GM12878 (cell line): Measurements from ENCODE around the gene ATP5F1D. TPM values are rescaled to one million over a fixed set of nuclear protein-coding genes. Genes with fewer than 3 reads are reported as not detected.

Source experiments
- ATAC-seq: fragments of 200-7000 bp; cut with Tn5 transposase; 3 replicates; pipeline ENCODE4 v1.9.1; 2020; ENCODE audit warnings: mild to moderate bottlenecking, moderate library complexity
- BruUV-seq: library from RNA; stranded (reverse); fragments of 400-500 nt; replicated peaks from 2 replicates; lab custom pipeline; 2021; lab: Mats Ljungman, UMichigan
- CTCF ChIA-PET: fragments of 300-600 bp; sonication (Branson Sonifier 250); formaldehyde crosslinking; extraction: SDS; loops from one replicate; lab custom pipeline; 2021; ENCODE audit warnings: inconsistent platforms; lab: Yijun Ruan, JAX
- POLR2A ChIA-PET: fragments of 350-600 bp; formaldehyde crosslinking; extraction: SDS; loops from one replicate; lab custom pipeline; 2021; ENCODE audit warnings: inconsistent platforms; lab: Charles Lee
- RAD21 ChIA-PET: fragments of 300-600 bp; sonication (Branson Sonifier 250); formaldehyde crosslinking; loops from one replicate; lab custom pipeline; 2023; ENCODE audit warnings: antibody characterized with exemption; ENCODE audit not compliant: unreplicated experiment; lab: Charles Lee
- SMC1A ChIA-PET: fragments of 300-600 bp; sonication (Branson Sonifier 250); formaldehyde crosslinking; loops from one replicate; lab custom pipeline; 2023; ENCODE audit not compliant: unreplicated experiment, uncharacterized antibody; lab: Charles Lee
- DNase-seq: peaks from one replicate; pipeline ENCODE4 v3.0.0-alpha.2; 2011; ENCODE audit warnings: low read depth, low spot score
- FAIRE-seq: peaks from 3 replicates; lab custom pipeline; 2011; peaks lifted over from hg19 to GRCh38; lab: Jason Lieb, UNC
- H2AFZ ChIP-seq: 2 replicates; pipeline ENCODE4 v1.6.0; 2011; ENCODE audit warnings: low read depth, low read length, control low read depth; ENCODE audit not compliant: control insufficient read depth
- H3K27ac ChIP-seq: 2 replicates; pipeline ENCODE4 v1.5.1; 2011; ENCODE audit warnings: control low read depth; ENCODE audit not compliant: control insufficient read depth, insufficient read depth
- H3K27me3 ChIP-seq, 2 experiments: replicated peaks in 1 of 2; 2 replicates each; pipeline versions ENCODE4 v1.6.0 to v1.6.1; 2011; ENCODE audit warnings: low read length in 1 of 2; ENCODE audit not compliant: control insufficient read depth in 2 of 2, insufficient read depth in 2 of 2
- H3K36me3 ChIP-seq, 2 experiments: 2 replicates each; pipeline ENCODE4 v1.5.1; 2011; ENCODE audit warnings: low read length in 1 of 2; ENCODE audit not compliant: control insufficient read depth in 2 of 2, insufficient read depth in 2 of 2
- H3K4me1 ChIP-seq: 2 replicates; pipeline ENCODE4 v1.6.1; 2011; ENCODE audit warnings: mild to moderate bottlenecking, low read length, moderate library complexity, mixed read lengths; ENCODE audit not compliant: control insufficient read depth, insufficient read depth
- H3K4me2 ChIP-seq: 2 replicates; pipeline ENCODE4 v1.6.0; 2011; ENCODE audit warnings: control low read depth; ENCODE audit not compliant: control insufficient read depth, insufficient read depth
- H3K4me3 ChIP-seq: fragments of 200-600 bp; sonication (generic); 2 replicates; pipeline ENCODE4 v1.5.1; 2016
- H3K79me2 ChIP-seq: 2 replicates; pipeline ENCODE4 v1.6.0; 2011; ENCODE audit warnings: low read length; ENCODE audit not compliant: control insufficient read depth, insufficient read depth
- H3K9ac ChIP-seq: 2 replicates; pipeline ENCODE4 v1.8.0; 2011; ENCODE audit warnings: low read length, control low read depth, mixed read lengths; ENCODE audit not compliant: control insufficient read depth, insufficient read depth
- H3K9me3 ChIP-seq: replicated peaks from 3 replicates; pipeline ENCODE4 v1.5.1; 2011; ENCODE audit warnings: mild to moderate bottlenecking, low read length; ENCODE audit not compliant: control insufficient read depth, insufficient read depth
- H4K20me1 ChIP-seq: 2 replicates; pipeline ENCODE4 v1.6.0; 2011; ENCODE audit not compliant: control insufficient read depth, insufficient read depth
- ASH2L ChIP-seq: fragments of 300-600, 200-600 bp; sonication (generic); IDR thresholded peaks from 2 replicates; pipeline ENCODE4 v1.6.1; 2017; ENCODE audit warnings: low read depth, mild to moderate bottlenecking, borderline replicate concordance
- ATF2 ChIP-seq: IDR thresholded peaks from 2 replicates; pipeline ENCODE4 v1.6.1; 2012; ENCODE audit warnings: low read length, inconsistent platforms
- CBFB ChIP-seq: IDR thresholded peaks from 2 replicates; pipeline ENCODE4 v1.6.1; 2016; ENCODE audit warnings: antibody characterized with exemption, low read depth
- FOS ChIP-seq: IDR thresholded peaks from 3 replicates; pipeline ENCODE4 v1.6.1; 2011; ENCODE audit warnings: borderline replicate concordance; ENCODE audit not compliant: insufficient read length; ENCODE audit errors: extremely low read depth
- FOXM1 ChIP-seq: IDR thresholded peaks from 2 replicates; pipeline ENCODE4 v1.6.1; 2012; ENCODE audit warnings: low read depth, mild to moderate bottlenecking, inconsistent platforms, low read length, moderate library complexity
- IKZF1 ChIP-seq: fragments of 450-650 bp; conservative IDR thresholded peaks from 2 replicates; pipeline ENCODE4 v1.6.1; 2017; ENCODE audit warnings: antibody characterized with exemption, mild to moderate bottlenecking
- IRF3 ChIP-seq: fragments of 450-650 bp; IDR thresholded peaks from 2 replicates; pipeline ENCODE4 v1.6.1; 2014; ENCODE audit warnings: mild to moderate bottlenecking
- MTA2 ChIP-seq: fragments of 450-650 bp; IDR thresholded peaks from 2 replicates; pipeline ENCODE4 v1.6.1; 2016; ENCODE audit warnings: low read depth, mild to moderate bottlenecking, moderate library complexity
- NKRF ChIP-seq: fragments of 450-650 bp; conservative IDR thresholded peaks from 2 replicates; pipeline ENCODE4 v1.6.1; 2017; ENCODE audit warnings: mild to moderate bottlenecking, moderate library complexity
- PKNOX1 ChIP-seq: fragments of 450-650 bp; IDR thresholded peaks from 2 replicates; pipeline ENCODE4 v1.6.1; 2016; ENCODE audit warnings: mild to moderate bottlenecking
- RB1 ChIP-seq: fragments of 450-650 bp; formaldehyde crosslinking; IDR thresholded peaks from 2 replicates; pipeline ENCODE4 v1.6.1; 2017; ENCODE audit warnings: mild to moderate bottlenecking, borderline replicate concordance
- RBBP5 ChIP-seq: fragments of 200-600 bp; sonication (generic); conservative IDR thresholded peaks from 2 replicates; pipeline ENCODE4 v1.6.1; 2016
- RUNX3 ChIP-seq: IDR thresholded peaks from 2 replicates; pipeline ENCODE4 v1.6.1; 2012; ENCODE audit warnings: low read length, inconsistent platforms
- SIX5 ChIP-seq: IDR thresholded peaks from 2 replicates; pipeline ENCODE4 v1.6.1; 2011; ENCODE audit warnings: mild to moderate bottlenecking, low read depth, low read length, moderate library complexity; ENCODE audit not compliant: severe bottlenecking
- SMARCA5 ChIP-seq: fragments of 450-650 bp; IDR thresholded peaks from 2 replicates; pipeline ENCODE4 v1.6.1; 2017; ENCODE audit warnings: mild to moderate bottlenecking
- SPI1 ChIP-seq: IDR thresholded peaks from 2 replicates; pipeline ENCODE4 v1.6.1; 2011; ENCODE audit warnings: low read depth, mild to moderate bottlenecking, low read length, moderate library complexity, borderline replicate concordance; ENCODE audit not compliant: insufficient read depth
- TCF7 ChIP-seq: IDR thresholded peaks from 2 replicates; pipeline ENCODE4 v1.6.1; 2014; ENCODE audit warnings: antibody characterized with exemption, borderline replicate concordance
- ZNF274 ChIP-seq: IDR thresholded peaks from one replicate; pipeline ENCODE4 v1.8.0; 2011; ENCODE audit not compliant: insufficient read length, insufficient read depth
- ZZZ3 ChIP-seq: IDR thresholded peaks from 2 replicates; pipeline ENCODE4 v1.6.1; 2011; ENCODE audit warnings: low read depth; ENCODE audit not compliant: control insufficient read depth, insufficient read length
- WGBS: methylation state at CpG from one replicate; pipeline ENCODE4 v1.1.6; 2016; ENCODE audit warnings: low lambda C conversion rate; ENCODE audit not compliant: insufficient replicate concordance, insufficient coverage; ENCODE audit errors: missing lambda C conversion rate; 5-methylcytosine and 5-hydroxymethylcytosine counted together
- in situ Hi-C: fragments of 300-500 bp; cut with MboI; formaldehyde crosslinking; loops from 9 replicates; pipeline ENCODE4 v1.14.3; 2018; ENCODE audit warnings: mixed read lengths
- intact Hi-C: fragments of 100-400 bp; cut with micrococcal nuclease; formaldehyde crosslinking; loops from one replicate; pipeline ENCODE4 v1.14.2; 2022; ENCODE audit not compliant: unreplicated experiment
- polyA plus RNA-seq, 11 experiments: library from polyadenylated mRNA; depleted of rRNA in 4 of 11; unstranded in 6 of 11; stranded (reverse) in 5 of 11; fragments of >200 nt; fragmentation: Nextera tagmentation in 4 of 11; fragmentation: Illumina TruSeq in 1 of 11; extraction: Ambion mirVana in 4 of 11; extraction: Trizol in 1 of 11; gene quantifications; 1 replicate in 1 of 11; 2 replicates in 10 of 11; pipeline versions ENCODE4 v1.2.1 to v1.2.3, GENCODE V29; 2011 to 2016; ENCODE audit warnings: inconsistent platforms in 2 of 11, missing spikeins in 2 of 11, low read depth in 1 of 11
- total RNA-seq, 4 experiments: library from RNA; depleted of rRNA in 3 of 4; stranded (reverse); fragments of >200 nt in 3 of 4; fragmentation: Illumina TruSeq in 1 of 4; extraction: Trizol in 1 of 4; gene quantifications; 2 replicates each; pipeline versions ENCODE4 v1.2.1 to v1.2.3, GENCODE V29; 2013 to 2021

Gene ATP5F1D
- total and polyA plus RNA-seq, 10 of the 15 experiments (the other 5 are each of a cell fraction or from before 2014, with no cell fraction given), result 7.2 to 357 (median 49.5) TPM

GRCh38 chr19:1285737-1286360 is 44.3 kb downstream of the ATP5F1D start, which contains the start of gene EFNA2:
Gene EFNA2, plus strand, starts transcription at chr19:1285873. Its CDS starts 296 bp downstream, at chr19:1286169.
- Histone ChIP-seq H4K20me1 (no peaks in the 10 kb centered on the region), H3K4me3 (no peak within 1 kb of the TSS), H3K4me1 (no peaks in the 10 kb centered on the region), H3K27me3 (peaks cover 7 to 8% of the 10 kb centered on the region in 2 experiments; a peak in 3 of 4 replicates), H3K79me2 (no peaks in the 10 kb centered on the region), H2AFZ (no peak within 1 kb of the TSS), H3K9me3 (no peaks in the 10 kb centered on the region), H3K27ac (no peak within 1 kb of the TSS), H3K4me2 (no peak within 1 kb of the TSS), H3K9ac (no peak within 1 kb of the TSS), H3K36me3 (no peaks in the 10 kb centered on the region; a peak in 1 of 4 replicates)
- intact Hi-C loops, result no loop called here
- in situ Hi-C loops, result no loop called here
- ChIA-PET CTCF (no interaction called here), RAD21 (no interaction called here), SMC1A (interaction anchor here (0.9 kb wide), 1 partner anchor 53 kb away, joined by 3 read pairs; no protein-coding TSS in a partner anchor), POLR2A (no interaction called here)
- FAIRE-seq (no peak), ATAC-seq (no peak), DNase-seq (no peak)
- WGBS, result 0% methylated on average over 7 of the region's 113 CpGs
- TF ChIP-seq SPI1 (no peak), IRF3 (no peak), FOXM1 (no peak), ZNF274 (no peak), ASH2L (no peak), RB1 (no peak), SIX5 (no peak), MTA2 (no peak), RBBP5 (no peak), RUNX3 (no peak), NKRF (no peak), IKZF1 (no peak), TCF7 (no peak), SMARCA5 (no peak), CBFB (no peak), ZZZ3 (no peak), PKNOX1 (no peak), FOS (no peak), ATF2 (no peak)
- no TSS peak for BruUV-seq
